Mammary microvascular endothelial cell (primary cell): Measurements from ENCODE around the gene SFSWAP. TPM values are rescaled to one million over a fixed set of nuclear protein-coding genes. Genes with fewer than 3 reads are reported as not detected.

Source experiments
- total RNA-seq: library from RNA; depleted of rRNA; stranded (reverse); fragments of >200 nt; gene quantifications from 2 replicates; pipeline ENCODE4 v1.2.3, GENCODE V29; 2015

SFSWAP gene
- total RNA-seq: 20.7 and 24.4 TPM in 2 replicates

GRCh38 chr12:131710464-131711457 lies at the start of gene SFSWAP:
SFSWAP (plus strand) TSS chr12:131711090; CDS start chr12:131711230, 140 bp downstream.

GRCh38 chr12:131827961-131828534 lies 117.2 kb downstream of the SFSWAP start, which contains the start of gene MMP17:
MMP17 (plus strand) TSS chr12:131828393; CDS start chr12:131828495, 102 bp downstream.

Other genes starting within 250 kb of the SFSWAP start
- 14.0 and 16.0 TPM in 2 replicates for gene MMP17, start 117.3 kb downstream of the SFSWAP start, total RNA-seq
- 6.5 and 7.5 TPM in 2 replicates for gene ULK1, start 183.5 kb downstream of the SFSWAP start, total RNA-seq
- 24.2 and 37.7 TPM in 2 replicates for gene PUS1, start 218.2 kb downstream of the SFSWAP start, total RNA-seq
- 11.7 and 13.4 TPM in 2 replicates for gene EP400, start 238.9 kb downstream of the SFSWAP start, total RNA-seq